ENCODE measurements around the gene OR10H1. TPM values are rescaled to one million over a fixed set of nuclear protein-coding genes. Genes with fewer than 3 reads are reported as not detected.
A peak's percentile ranks its signal among the peaks of the same experiment; 100 is the strongest.
"Not testable (repeated sequence)": the region's sequence is repeated elsewhere in the genome, so short reads cannot be mapped to it uniquely, and the experiment has no call there.

The OR10H1 gene
- total RNA-seq, 1 donor from 2014 or later: not detected

GRCh38 chr19:15841875-15842569 lies 26.6 kb upstream of the OR10H1 start:
- no peak overlapping the region for H3K4me3 ChIP-seq
- peaks cover 6% of the 10 kb centered on the region for H3K4me1 ChIP-seq
- H3K27ac ChIP-seq: no peak overlapping the region
- H3K36me3 ChIP-seq: no peaks in the 10 kb centered on the region
- no peaks in the 10 kb centered on the region for H3K27me3 ChIP-seq
- TF ChIP-seq CTCF (IDR thresholded peaks at IDR 0.05) (no peak), POLR2AphosphoS5 (IDR thresholded peaks at IDR 0.05; ENCODE audit: insufficient read depth in 1 of 2, low read depth in 1 of 2) (no peak), POLR2A (IDR thresholded peaks at IDR 0.05) (no peak)
- no peaks in the 10 kb centered on the region for H3K9me3 ChIP-seq
- intact Hi-C loops (cut with DNase I): no loop called here
- no peak for DNase-seq (ENCODE audit: extremely low spot score in 2 of 2)

GRCh38 chr19:15840833-15841232 lies 25.4 kb upstream of the OR10H1 start:
- Histone ChIP-seq H3K4me1 (peaks cover 6% of the 10 kb centered on the region), H3K36me3 (no peaks in the 10 kb centered on the region), H3K27ac (no peak overlapping the region), H3K27me3 (no peaks in the 10 kb centered on the region), H3K9me3 (no peaks in the 10 kb centered on the region), H3K4me3 (no peak overlapping the region)
- TF ChIP-seq CTCF (IDR thresholded peaks at IDR 0.05) (no peak), POLR2AphosphoS5 (IDR thresholded peaks at IDR 0.05; ENCODE audit: insufficient read depth in 1 of 2, low read depth in 1 of 2) (no peak), POLR2A (IDR thresholded peaks at IDR 0.05) (no peak)
- DNase-seq (ENCODE audit: extremely low spot score in 2 of 2): no peak
- intact Hi-C loops (cut with DNase I): no loop called here

GRCh38 chr19:15839888-15840287 lies 24.4 kb upstream of the OR10H1 start:
- DNase-seq (ENCODE audit: extremely low spot score in 2 of 2); H3K27me3 ChIP-seq; H3K4me1 ChIP-seq; H3K9me3 ChIP-seq; H3K27ac ChIP-seq; intact Hi-C loops (cut with DNase I); H3K36me3 ChIP-seq; H3K4me3 ChIP-seq: not testable (repeated sequence)

GRCh38 chr19:15838351-15838750 lies 22.9 kb upstream of the OR10H1 start:
- H3K9me3 ChIP-seq: no peaks in the 10 kb centered on the region
- intact Hi-C loops (cut with DNase I): no loop called here
- no peak overlapping the region for H3K27ac ChIP-seq

GRCh38 chr19:15837221-15837731 lies 21.8 kb upstream of the OR10H1 start:
- TF ChIP-seq POLR2A (IDR thresholded peaks at IDR 0.05) (no peak), CTCF (IDR thresholded peaks at IDR 0.05) (peak in 1 of 3 experiments; percentile 11)
- intact Hi-C loops (cut with DNase I): no loop called here
- Histone ChIP-seq H3K4me3 (peak overlapping the region; percentile 74 to 78), H3K36me3 (no peaks in the 10 kb centered on the region), H3K27me3 (no peaks in the 10 kb centered on the region), H3K27ac (peak overlapping the region; percentile 98), H3K4me1 (peaks cover 6% of the 10 kb centered on the region), H3K9me3 (no peaks in the 10 kb centered on the region)
- no peak for DNase-seq (ENCODE audit: extremely low spot score in 2 of 2)

More at GRCh38 chr19:15838351-15838750, 22.9 kb upstream of the OR10H1 start:
- no peak for DNase-seq (ENCODE audit: extremely low spot score in 2 of 2)
- no peak overlapping the region for H3K4me3 ChIP-seq
- no peaks in the 10 kb centered on the region for H3K36me3 ChIP-seq
- H3K27me3 ChIP-seq: no peaks in the 10 kb centered on the region
- peaks cover 6% of the 10 kb centered on the region for H3K4me1 ChIP-seq
- TF ChIP-seq POLR2AphosphoS5 (IDR thresholded peaks at IDR 0.05; ENCODE audit: insufficient read depth in 1 of 2, low read depth in 1 of 2): no peak
- no peak for TF ChIP-seq CTCF (IDR thresholded peaks at IDR 0.05)
- no peak for TF ChIP-seq POLR2A (IDR thresholded peaks at IDR 0.05)

All from vagina (tissue), 2 donors.